Skeletal muscle satellite cell (primary cell): ENCODE measurements around the gene PDSS2.

Experiments used
- H3K27me3 ChIP-seq: 2 replicates; pipeline ENCODE4 v1.7.0; 2013; ENCODE audit warnings: low read length; ENCODE audit not compliant: control insufficient read depth, insufficient read depth
- H3K36me3 ChIP-seq: 2 replicates; pipeline ENCODE4 v1.7.0; 2013; ENCODE audit warnings: mild to moderate bottlenecking, control low read depth, low read length; ENCODE audit not compliant: insufficient read depth
- H3K4me1 ChIP-seq: 2 replicates; pipeline ENCODE4 v1.7.0; 2013; ENCODE audit warnings: low read length; ENCODE audit not compliant: control insufficient read depth, insufficient read depth
- H3K4me2 ChIP-seq: 2 replicates; pipeline ENCODE4 v1.7.0; 2013; ENCODE audit warnings: mild to moderate bottlenecking, low read length
- H3K4me3 ChIP-seq: 2 replicates; pipeline ENCODE4 v1.7.0; 2013; ENCODE audit warnings: low read length
- H3K9ac ChIP-seq: 2 replicates; pipeline ENCODE4 v1.7.0; 2013; ENCODE audit warnings: mild to moderate bottlenecking, low read depth, low read length, moderate library complexity
- H3K9me3 ChIP-seq: replicated peaks from 2 replicates; pipeline ENCODE4 v1.7.0; 2013; ENCODE audit warnings: mild to moderate bottlenecking, control low read depth, low read length

The PDSS2 gene

GRCh38 chr6:107353773-107354382, 105.5 kb downstream of the PDSS2 start:
- H3K4me1 ChIP-seq, result no peaks in the 10 kb centered on the region
- no peak overlapping the region for H3K9ac ChIP-seq
- no peaks in the 10 kb centered on the region for H3K27me3 ChIP-seq
- no peak overlapping the region for H3K4me3 ChIP-seq
- H3K36me3 ChIP-seq, result no peaks in the 10 kb centered on the region
- no peak overlapping the region for H3K4me2 ChIP-seq
- H3K9me3 ChIP-seq, result no peaks in the 10 kb centered on the region

GRCh38 chr6:107348224-107348623, 111.1 kb downstream of the PDSS2 start:
- no peak overlapping the region for H3K4me3 ChIP-seq
- no peak overlapping the region for H3K9ac ChIP-seq
- H3K4me1 ChIP-seq, result no peaks in the 10 kb centered on the region
- H3K36me3 ChIP-seq, result no peaks in the 10 kb centered on the region
- H3K4me2 ChIP-seq, result no peak overlapping the region
- no peaks in the 10 kb centered on the region for H3K9me3 ChIP-seq
- no peaks in the 10 kb centered on the region for H3K27me3 ChIP-seq

- Histone ChIP-seq H3K9ac (no peak overlapping the region), H3K27me3 (no peaks in the 10 kb centered on the region), H3K4me3 (no peak overlapping the region), H3K4me1 (no peaks in the 10 kb centered on the region), H3K36me3 (no peaks in the 10 kb centered on the region), H3K4me2 (no peak overlapping the region), H3K9me3 (no peaks in the 10 kb centered on the region)
Measured at GRCh38 chr6:107345393-107345792, 114.0 kb downstream of the PDSS2 start.

GRCh38 chr6:107344981-107345380, 114.4 kb downstream of the PDSS2 start:
- H3K4me2 ChIP-seq, result no peak overlapping the region
- H3K36me3 ChIP-seq, result no peaks in the 10 kb centered on the region
- no peak overlapping the region for H3K9ac ChIP-seq
- no peak overlapping the region for H3K4me3 ChIP-seq
- H3K4me1 ChIP-seq, result no peaks in the 10 kb centered on the region
- H3K27me3 ChIP-seq, result no peaks in the 10 kb centered on the region
- H3K9me3 ChIP-seq, result no peaks in the 10 kb centered on the region

GRCh38 chr6:107344383-107344782, 115.0 kb downstream of the PDSS2 start:
- Histone ChIP-seq H3K4me3 (no peak overlapping the region), H3K4me1 (no peaks in the 10 kb centered on the region), H3K36me3 (no peaks in the 10 kb centered on the region), H3K27me3 (no peaks in the 10 kb centered on the region), H3K9ac (no peak overlapping the region), H3K9me3 (no peaks in the 10 kb centered on the region), H3K4me2 (no peak overlapping the region)

DNA sequence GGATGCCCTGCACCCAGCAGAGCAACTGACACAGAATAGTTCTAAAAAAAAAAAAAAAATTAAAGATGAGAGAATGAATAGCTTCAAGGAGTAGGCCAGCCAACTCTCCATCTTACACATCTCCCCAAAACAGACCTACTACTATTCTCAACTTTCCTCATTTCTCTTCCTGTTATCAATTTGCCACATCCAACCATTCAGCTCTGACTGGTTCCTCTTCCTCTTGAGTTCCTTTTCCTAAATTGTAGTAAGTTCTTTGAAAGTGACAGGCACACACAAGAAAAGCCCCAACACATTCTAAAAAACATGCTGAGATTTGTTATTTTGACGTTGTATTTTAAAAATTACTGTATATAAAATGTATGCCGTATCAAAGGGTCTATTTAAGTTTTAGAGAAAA, 117.2 kb downstream of the PDSS2 start:
- H3K27me3 ChIP-seq, result no peaks in the 10 kb centered on the region
- no peak overlapping the region for H3K9ac ChIP-seq
- H3K4me2 ChIP-seq, result no peak overlapping the region
- H3K4me1 ChIP-seq, result peaks cover 1% of the 10 kb centered on the region
- H3K36me3 ChIP-seq, result no peaks in the 10 kb centered on the region
- no peak overlapping the region for H3K4me3 ChIP-seq
- no peaks in the 10 kb centered on the region for H3K9me3 ChIP-seq

- Histone ChIP-seq H3K9me3 (no peaks in the 10 kb centered on the region), H3K4me2 (no peak overlapping the region), H3K9ac (no peak overlapping the region), H3K4me1 (peaks cover 8% of the 10 kb centered on the region), H3K27me3 (no peaks in the 10 kb centered on the region), H3K4me3 (no peak overlapping the region), H3K36me3 (no peaks in the 10 kb centered on the region)
Measured at GRCh38 chr6:107340881-107341280, 118.5 kb downstream of the PDSS2 start.

DNA sequence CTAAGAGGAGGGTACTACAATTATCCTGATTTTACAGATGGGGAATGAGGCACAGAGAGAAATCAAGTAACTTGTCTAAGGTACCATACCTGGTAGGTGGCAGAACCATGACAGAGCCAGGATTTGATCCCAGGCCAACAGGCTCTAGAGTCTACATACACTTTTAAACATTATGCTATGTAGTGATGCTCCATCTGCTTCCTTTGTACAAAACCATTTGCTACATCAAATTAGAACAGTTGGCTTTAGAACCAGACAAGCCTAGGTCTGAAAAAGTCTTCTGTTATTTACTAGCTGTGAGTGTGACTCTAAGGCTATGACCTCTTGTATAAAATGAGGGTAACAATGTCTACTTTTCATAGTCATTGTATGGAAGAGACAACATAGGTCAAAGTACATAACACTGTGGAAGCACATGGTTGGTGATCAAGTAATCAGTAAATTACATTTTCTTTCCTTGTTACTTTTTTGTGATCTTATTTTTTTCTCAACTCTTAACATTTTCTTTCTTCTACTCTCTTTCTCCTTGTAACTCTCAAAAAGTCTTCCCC, 122.1 kb downstream of the PDSS2 start:
- Histone ChIP-seq H3K9me3 (no peaks in the 10 kb centered on the region), H3K9ac (no peak overlapping the region), H3K4me1 (peaks cover 8% of the 10 kb centered on the region), H3K36me3 (no peaks in the 10 kb centered on the region), H3K4me2 (no peak overlapping the region), H3K4me3 (no peak overlapping the region), H3K27me3 (no peaks in the 10 kb centered on the region)

DNA sequence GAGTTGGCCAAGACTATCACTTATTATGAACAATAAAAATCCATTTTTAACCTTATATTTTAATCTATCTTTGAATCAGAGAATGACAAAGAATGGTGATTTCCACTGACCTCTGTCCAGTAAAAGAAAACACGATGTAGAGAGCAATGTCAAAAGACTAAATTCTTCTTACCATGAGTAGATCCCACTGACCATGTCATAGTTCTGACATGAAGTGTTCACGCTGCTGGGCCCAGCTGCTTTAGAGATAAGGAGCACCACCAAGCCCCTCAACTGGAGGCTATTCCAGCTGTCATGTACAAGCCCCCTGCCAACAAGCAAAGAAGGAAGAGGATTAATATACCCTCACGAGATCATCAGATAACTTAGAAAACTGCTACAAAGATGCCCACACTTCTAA, 125.3 kb downstream of the PDSS2 start:
- no peaks in the 10 kb centered on the region for H3K27me3 ChIP-seq
- H3K4me1 ChIP-seq, result peaks cover 8% of the 10 kb centered on the region
- no peak overlapping the region for H3K4me3 ChIP-seq
- H3K36me3 ChIP-seq, result no peaks in the 10 kb centered on the region
- no peak overlapping the region for H3K4me2 ChIP-seq
- no peaks in the 10 kb centered on the region for H3K9me3 ChIP-seq
- H3K9ac ChIP-seq, result no peak overlapping the region

- Histone ChIP-seq H3K4me3 (no peak overlapping the region), H3K36me3 (no peaks in the 10 kb centered on the region), H3K4me1 (peaks cover 8% of the 10 kb centered on the region)
Measured at GRCh38 chr6:107333491-107333890, 125.9 kb downstream of the PDSS2 start.

DNA sequence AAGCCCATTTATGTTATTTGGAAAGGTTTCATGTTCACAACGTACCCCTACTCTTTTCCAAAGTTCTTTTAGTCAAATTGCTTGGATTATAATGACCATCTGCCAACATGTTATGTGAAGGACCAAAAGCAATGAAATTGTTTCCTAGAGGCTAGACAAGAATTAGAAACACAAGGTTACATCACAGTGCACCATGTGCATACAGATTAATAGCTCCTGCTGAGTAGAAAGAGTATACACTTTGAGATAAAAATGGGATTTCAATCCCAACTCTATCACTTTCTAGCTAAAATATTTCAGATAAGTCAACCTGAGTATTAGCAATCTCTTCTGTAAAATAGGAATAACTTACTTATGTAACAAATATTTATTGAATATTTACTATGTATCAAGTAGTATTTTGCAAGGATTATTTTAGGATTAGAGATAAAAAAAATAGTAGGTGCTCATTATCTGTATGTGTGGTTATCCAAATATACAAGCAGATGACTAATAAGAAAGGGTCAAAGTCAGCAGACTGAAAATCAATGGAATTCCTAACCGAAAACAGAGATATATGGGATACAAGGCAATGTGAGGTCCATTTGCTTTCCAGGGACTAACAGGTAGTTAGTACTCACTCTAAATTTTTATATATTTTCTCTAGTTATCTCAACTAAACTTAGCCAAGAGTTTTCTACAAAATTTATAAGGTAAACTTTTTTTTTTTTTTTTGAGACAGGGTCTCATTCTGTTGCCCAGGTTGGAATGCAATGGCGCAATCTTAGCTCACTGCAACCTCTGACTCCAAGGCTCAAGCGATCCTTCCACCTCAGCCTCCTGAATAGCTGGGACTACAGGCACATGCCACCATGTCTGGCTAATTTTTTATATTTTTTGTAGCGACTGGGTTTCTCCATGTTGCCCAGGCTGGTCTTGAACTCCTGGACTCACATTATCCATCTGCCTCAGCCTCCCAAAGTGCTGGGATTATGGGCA, 127.7 kb downstream of the PDSS2 start:
- Histone ChIP-seq H3K4me2 (no peak overlapping the region), H3K4me3 (no peak overlapping the region), H3K9ac (no peak overlapping the region), H3K9me3 (no peaks in the 10 kb centered on the region), H3K4me1 (peaks cover 2% of the 10 kb centered on the region), H3K36me3 (no peaks in the 10 kb centered on the region), H3K27me3 (no peaks in the 10 kb centered on the region)

More at GRCh38 chr6:107333491-107333890, 125.9 kb downstream of the PDSS2 start:
- no peaks in the 10 kb centered on the region for H3K9me3 ChIP-seq
- no peaks in the 10 kb centered on the region for H3K27me3 ChIP-seq
- no peak overlapping the region for H3K9ac ChIP-seq
- H3K4me2 ChIP-seq, result no peak overlapping the region
